ENCODE results near the gene PODNL1.

DNA sequence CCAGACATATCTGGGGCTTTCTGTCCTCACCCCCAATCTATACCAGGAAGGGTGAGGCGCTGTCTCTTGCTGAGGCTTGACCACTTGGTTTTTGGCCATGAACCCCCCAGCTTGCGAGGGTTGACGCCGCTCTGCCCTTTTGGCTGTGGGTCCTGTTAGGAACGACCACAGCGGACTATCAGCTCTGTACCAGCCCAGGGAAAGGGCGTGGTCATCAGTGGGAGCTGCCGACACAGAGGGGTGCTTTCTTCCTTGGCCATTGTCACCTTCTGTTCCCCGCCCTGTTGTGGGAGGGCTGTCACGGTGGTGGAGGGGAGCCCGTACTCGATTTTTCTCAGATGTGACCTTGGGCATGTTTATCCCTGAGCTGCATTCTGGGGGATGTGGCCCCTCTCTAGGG lies 19.8 kb upstream of the PODNL1 start:
- TF ChIP-seq, protein P1, sequence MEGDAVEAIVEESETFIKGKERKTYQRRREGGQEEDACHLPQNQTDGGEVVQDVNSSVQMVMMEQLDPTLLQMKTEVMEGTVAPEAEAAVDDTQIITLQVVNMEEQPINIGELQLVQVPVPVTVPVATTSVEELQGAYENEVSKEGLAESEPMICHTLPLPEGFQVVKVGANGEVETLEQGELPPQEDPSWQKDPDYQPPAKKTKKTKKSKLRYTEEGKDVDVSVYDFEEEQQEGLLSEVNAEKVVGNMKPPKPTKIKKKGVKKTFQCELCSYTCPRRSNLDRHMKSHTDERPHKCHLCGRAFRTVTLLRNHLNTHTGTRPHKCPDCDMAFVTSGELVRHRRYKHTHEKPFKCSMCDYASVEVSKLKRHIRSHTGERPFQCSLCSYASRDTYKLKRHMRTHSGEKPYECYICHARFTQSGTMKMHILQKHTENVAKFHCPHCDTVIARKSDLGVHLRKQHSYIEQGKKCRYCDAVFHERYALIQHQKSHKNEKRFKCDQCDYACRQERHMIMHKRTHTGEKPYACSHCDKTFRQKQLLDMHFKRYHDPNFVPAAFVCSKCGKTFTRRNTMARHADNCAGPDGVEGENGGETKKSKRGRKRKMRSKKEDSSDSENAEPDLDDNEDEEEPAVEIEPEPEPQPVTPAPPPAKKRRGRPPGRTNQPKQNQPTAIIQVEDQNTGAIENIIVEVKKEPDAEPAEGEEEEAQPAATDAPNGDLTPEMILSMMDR (IDR thresholded peaks at IDR 0.05): no peak
- TF ChIP-seq POLR2AphosphoS5 (IDR thresholded peaks at IDR 0.05): no peak
- TF ChIP-seq POLR2A (IDR thresholded peaks at IDR 0.05): no peak

Measured in breast epithelium (tissue), 3 donors.